HUES64 (cell line): ENCODE results near the gene IL1F10.

Source experiments
- H3K27ac ChIP-seq: 2 replicates; pipeline ENCODE4 v1.7.0; 2013; ENCODE audit warnings: low read depth, low read length, inconsistent platforms
- H3K27me3 ChIP-seq: 2 replicates; pipeline ENCODE4 v1.6.1; 2013; ENCODE audit warnings: mild to moderate bottlenecking, low read length; ENCODE audit not compliant: insufficient read depth
- H3K36me3 ChIP-seq: 2 replicates; pipeline ENCODE4 v1.6.1; 2013; ENCODE audit warnings: mild to moderate bottlenecking, low read length; ENCODE audit not compliant: insufficient read depth
- H3K4me1 ChIP-seq: 2 replicates; pipeline ENCODE4 v1.6.1; 2013; ENCODE audit warnings: mild to moderate bottlenecking, low read length, moderate library complexity; ENCODE audit not compliant: insufficient read depth
- H3K4me3 ChIP-seq: 2 replicates; pipeline ENCODE4 v1.5.1; 2013; ENCODE audit warnings: mild to moderate bottlenecking, low read length, moderate library complexity
- H3K9ac ChIP-seq: 2 replicates; pipeline ENCODE4 v1.6.1; 2013; ENCODE audit warnings: mild to moderate bottlenecking, low read depth, low read length
- H3K9me3 ChIP-seq: 2 replicates; pipeline ENCODE4 v1.6.1; 2013; ENCODE audit warnings: low read depth, low read length; ENCODE audit not compliant: insufficient read depth
- WGBS: fragments of 150-250, 120-280 bp; methylation state at CpG from one replicate; pipeline ENCODE4 v1.1.7; 2013; ENCODE audit warnings: missing lambda C conversion rate; 5-methylcytosine and 5-hydroxymethylcytosine counted together

IL1F10 gene

GRCh38 chr2:113113807-113114206, 46.0 kb downstream of the IL1F10 start:
- Histone ChIP-seq H3K9me3 (no peaks in the 10 kb centered on the region), H3K27me3 (no peaks in the 10 kb centered on the region), H3K4me3 (no peak overlapping the region), H3K36me3 (no peaks in the 10 kb centered on the region), H3K27ac (no peak overlapping the region), H3K9ac (no peak overlapping the region), H3K4me1 (no peaks in the 10 kb centered on the region; the same call in 1 of the 2 replicates)
- WGBS, result 83% methylated on average over 3 of the region's 3 CpGs

- Histone ChIP-seq H3K9ac (no peak overlapping the region), H3K4me1 (no peaks in the 10 kb centered on the region; the same call in 1 of the 2 replicates), H3K27ac (no peak overlapping the region), H3K4me3 (no peak overlapping the region), H3K9me3 (no peaks in the 10 kb centered on the region), H3K36me3 (no peaks in the 10 kb centered on the region), H3K27me3 (no peaks in the 10 kb centered on the region)
- 94% methylated on average over 6 of the region's 6 CpGs for WGBS
Observed at GRCh38 chr2:113114224-113114945, 46.6 kb downstream of the IL1F10 start.

GRCh38 chr2:113114996-113115395, 47.2 kb downstream of the IL1F10 start:
- no peaks in the 10 kb centered on the region for H3K9me3 ChIP-seq
- H3K9ac ChIP-seq, result no peak overlapping the region
- H3K4me1 ChIP-seq, result no peaks in the 10 kb centered on the region; the same call in 1 of the 2 replicates
- no peak overlapping the region for H3K4me3 ChIP-seq
- H3K36me3 ChIP-seq, result no peaks in the 10 kb centered on the region
- 92% methylated on average over 4 of the region's 4 CpGs for WGBS
- no peaks in the 10 kb centered on the region for H3K27me3 ChIP-seq
- no peak overlapping the region for H3K27ac ChIP-seq

- Histone ChIP-seq H3K9ac (no peak overlapping the region), H3K4me1 (no peaks in the 10 kb centered on the region; the same call in 1 of the 2 replicates), H3K27me3 (peaks cover 8% of the 10 kb centered on the region; the same call in 1 of the 2 replicates), H3K4me3 (no peak overlapping the region), H3K9me3 (no peaks in the 10 kb centered on the region), H3K27ac (no peak overlapping the region), H3K36me3 (no peaks in the 10 kb centered on the region)
- 95% methylated on average over 7 of the region's 10 CpGs for WGBS
Observed at GRCh38 chr2:113116100-113116958, 48.6 kb downstream of the IL1F10 start.

- no peak overlapping the region for H3K27ac ChIP-seq
- no peak overlapping the region for H3K9ac ChIP-seq
- H3K4me3 ChIP-seq, result no peak overlapping the region
- H3K36me3 ChIP-seq, result no peaks in the 10 kb centered on the region
- H3K4me1 ChIP-seq, result no peaks in the 10 kb centered on the region; the same call in 1 of the 2 replicates
- H3K9me3 ChIP-seq, result no peaks in the 10 kb centered on the region
- peaks cover 8% of the 10 kb centered on the region; the same call in 1 of the 2 replicates for H3K27me3 ChIP-seq
- WGBS, result 93% methylated on average over 9 of the region's 9 CpGs
Observed at GRCh38 chr2:113117541-113118262, 49.9 kb downstream of the IL1F10 start.

GRCh38 chr2:113118263-113118657, 50.5 kb downstream of the IL1F10 start:
- H3K4me3 ChIP-seq, result no peak overlapping the region
- peaks cover 8% of the 10 kb centered on the region; the same call in 1 of the 2 replicates for H3K27me3 ChIP-seq
- no peak overlapping the region for H3K9ac ChIP-seq
- H3K27ac ChIP-seq, result no peak overlapping the region
- H3K4me1 ChIP-seq, result no peaks in the 10 kb centered on the region
- H3K9me3 ChIP-seq, result no peaks in the 10 kb centered on the region
- H3K36me3 ChIP-seq, result no peaks in the 10 kb centered on the region
- WGBS, result 83% methylated on average over 2 of the region's 2 CpGs

- no peaks in the 10 kb centered on the region for H3K9me3 ChIP-seq
- 77% methylated on average over 2 of the region's 2 CpGs for WGBS
Observed at GRCh38 chr2:113119111-113119510, 51.3 kb downstream of the IL1F10 start.

GRCh38 chr2:113120861-113121260, 53.1 kb downstream of the IL1F10 start:
- Histone ChIP-seq H3K4me3 (no peak overlapping the region), H3K27ac (no peak overlapping the region), H3K36me3 (no peaks in the 10 kb centered on the region), H3K9ac (no peak overlapping the region), H3K9me3 (no peaks in the 10 kb centered on the region), H3K27me3 (peaks cover 8% of the 10 kb centered on the region; the same call in 1 of the 2 replicates), H3K4me1 (no peaks in the 10 kb centered on the region)
- 100% methylated on average over 1 of the region's 3 CpGs for WGBS

More at GRCh38 chr2:113119111-113119510, 51.3 kb downstream of the IL1F10 start:
- Histone ChIP-seq H3K27me3 (peaks cover 8% of the 10 kb centered on the region; the same call in 1 of the 2 replicates), H3K4me3 (no peak overlapping the region), H3K36me3 (no peaks in the 10 kb centered on the region), H3K4me1 (no peaks in the 10 kb centered on the region), H3K9ac (no peak overlapping the region), H3K27ac (no peak overlapping the region)

- WGBS, result 89% methylated on average over 3 of the region's 4 CpGs
- Histone ChIP-seq H3K4me3 (no peak overlapping the region), H3K9me3 (no peaks in the 10 kb centered on the region), H3K27ac (no peak overlapping the region), H3K4me1 (no peaks in the 10 kb centered on the region), H3K9ac (no peak overlapping the region), H3K27me3 (peaks cover 8% of the 10 kb centered on the region; the same call in 1 of the 2 replicates), H3K36me3 (no peaks in the 10 kb centered on the region)
Observed at GRCh38 chr2:113122364-113122763, 54.6 kb downstream of the IL1F10 start.

GRCh38 chr2:113123726-113124125, 56.0 kb downstream of the IL1F10 start:
- H3K27ac ChIP-seq, result no peak overlapping the region
- 98% methylated on average over 3 of the region's 3 CpGs for WGBS
- no peaks in the 10 kb centered on the region for H3K4me1 ChIP-seq
- no peaks in the 10 kb centered on the region for H3K36me3 ChIP-seq
- no peak overlapping the region for H3K9ac ChIP-seq
- peaks cover 8% of the 10 kb centered on the region; the same call in 1 of the 2 replicates for H3K27me3 ChIP-seq
- H3K4me3 ChIP-seq, result no peak overlapping the region
- no peaks in the 10 kb centered on the region for H3K9me3 ChIP-seq
